Activated CD4-positive, alpha-beta T cell treated with anti-CD3 and anti-CD28 coated beads for 36 hours (primary cell): ENCODE data around the gene OR2A25. TPM values are rescaled to one million over a fixed set of nuclear protein-coding genes. Genes with fewer than 3 reads are reported as not detected.

Experiments
- ATAC-seq: fragments of 200-7000 bp; cut with Tn5 transposase; one replicate; pipeline ENCODE4 v1.10.0; 2021; ENCODE audit warnings: mild to moderate bottlenecking, moderate library complexity
- CTCF ChIA-PET: fragments of 350-600 bp; sonication (Branson Sonifier 250); formaldehyde crosslinking; loops from one replicate; lab custom pipeline; 2021; ENCODE audit warnings: antibody characterized with exemption; lab: Charles Lee
- POLR2A ChIA-PET: fragments of 350-600 bp; sonication (Branson Sonifier 250); formaldehyde crosslinking; loops from one replicate; lab custom pipeline; 2021; ENCODE audit warnings: antibody characterized with exemption, inconsistent platforms; lab: Charles Lee
- DNase-seq: peaks from one replicate; pipeline ENCODE4 v3.0.0-alpha.2; 2020
- H3K27ac Mint-ChIP-seq: one replicate; pipeline ENCODE4 v1.8.0; 2021; ENCODE audit warnings: mixed read lengths
- H3K27me3 Mint-ChIP-seq: one replicate; pipeline ENCODE4 v1.8.0; 2021; ENCODE audit warnings: mixed read lengths
- H3K36me3 Mint-ChIP-seq: one replicate; pipeline ENCODE4 v1.8.0; 2021; ENCODE audit warnings: low read depth, mixed read lengths
- H3K4me1 Mint-ChIP-seq: one replicate; pipeline ENCODE4 v1.8.0; 2021; ENCODE audit warnings: mixed read lengths
- H3K4me3 Mint-ChIP-seq: one replicate; pipeline ENCODE4 v1.8.0; 2021; ENCODE audit warnings: mild to moderate bottlenecking, moderate library complexity, mixed read lengths
- H3K9me3 Mint-ChIP-seq: one replicate; pipeline ENCODE4 v1.8.0; 2021; ENCODE audit warnings: low read depth, mixed read lengths
- intact Hi-C, 2 experiments: fragments of 100-400 bp; cut with DNase I in 1 of 2; cut with micrococcal nuclease in 1 of 2; formaldehyde crosslinking; loops; one replicate each; pipeline versions ENCODE4 v1.14.2 to v1.15.1; 2022 to 2024; cut with DNase I, micrococcal nuclease
- total RNA-seq, 2 experiments: library from RNA; stranded (reverse); gene quantifications; one replicate each; pipeline ENCODE4 v1.2.3, GENCODE V29; 2021

The OR2A25 gene
- total RNA-seq, 2 experiments from 2014 or later: not detected

DNA sequence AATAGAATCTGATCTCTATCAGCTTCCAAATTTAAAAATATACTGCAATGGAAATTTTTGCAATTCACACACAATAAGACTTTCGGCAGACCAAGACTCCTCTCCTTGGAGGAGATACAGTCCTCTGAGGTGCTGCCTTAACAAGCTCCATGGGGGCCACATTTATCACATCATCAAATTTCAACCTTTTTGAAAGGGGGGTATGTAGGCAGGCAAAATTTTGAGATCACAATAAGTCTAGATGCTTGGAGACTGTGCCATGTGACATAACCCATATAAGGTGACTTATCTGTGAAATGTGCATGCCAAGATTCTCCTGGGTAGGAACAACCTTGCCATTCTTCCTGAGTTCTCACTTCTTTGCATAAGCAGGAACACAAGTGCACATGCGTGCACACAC lies 16.4 kb downstream of the OR2A25 start, which contains the start of gene OR2A12:
Gene OR2A12, plus strand, starts transcription at position 301 of the 400 bp plus-strand sequence. CDS start 8,830 bp downstream, outside the sequence.
- intact Hi-C loops: no loop called here
- H3K4me1 Mint-ChIP-seq: no peaks in the 10 kb centered on the region
- peaks cover 4% of the 10 kb centered on the region for H3K9me3 Mint-ChIP-seq
- H3K4me3 Mint-ChIP-seq: no peak within 1 kb of the TSS
- no peak within 1 kb of the TSS for H3K27ac Mint-ChIP-seq
- H3K27me3 Mint-ChIP-seq: peaks cover 8% of the 10 kb centered on the region
- CTCF ChIA-PET: no interaction called here
- no peaks in the 10 kb centered on the region for H3K36me3 Mint-ChIP-seq
- POLR2A ChIA-PET: no interaction called here
- no peak for ATAC-seq
- no peak for DNase-seq

DNA sequence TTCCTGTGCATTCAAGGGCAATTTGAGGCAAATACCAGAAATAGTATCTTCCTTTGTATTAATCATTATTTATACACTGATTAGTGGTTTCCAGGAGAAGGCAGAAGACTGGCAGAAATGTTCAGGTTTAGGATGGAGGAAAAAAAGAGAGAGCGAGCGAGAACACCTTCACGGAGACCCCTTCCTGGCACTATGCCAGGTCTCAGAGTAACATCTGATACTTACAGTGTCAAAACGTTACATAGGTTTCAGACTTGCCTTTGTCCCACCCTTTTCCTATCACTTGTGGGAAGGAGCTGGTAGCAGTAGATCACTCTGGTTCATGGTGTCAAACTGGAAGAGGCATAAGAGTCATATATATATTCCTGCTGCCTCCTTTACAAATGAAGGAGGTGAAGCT lies 17.1 kb downstream of the OR2A25 start:
- DNase-seq (no peak), ATAC-seq (no peak)
- H3K9me3 Mint-ChIP-seq: peaks cover 6% of the 10 kb centered on the region
- H3K4me1 Mint-ChIP-seq: no peaks in the 10 kb centered on the region
- H3K36me3 Mint-ChIP-seq: no peaks in the 10 kb centered on the region
- ChIA-PET CTCF (no interaction called here), POLR2A (no interaction called here)
- intact Hi-C loops: no loop called here
- no peak overlapping the region for H3K4me3 Mint-ChIP-seq
- H3K27me3 Mint-ChIP-seq: peaks cover 7% of the 10 kb centered on the region
- no peak overlapping the region for H3K27ac Mint-ChIP-seq

- intact Hi-C loops: no loop called here
- no peaks in the 10 kb centered on the region for H3K4me1 Mint-ChIP-seq
- DNase-seq (no peak), ATAC-seq (no peak)
- ChIA-PET CTCF (no interaction called here), POLR2A (no interaction called here)
- H3K4me3 Mint-ChIP-seq: no peak overlapping the region
- peaks cover 6% of the 10 kb centered on the region for H3K9me3 Mint-ChIP-seq
- H3K27me3 Mint-ChIP-seq: peaks cover 3% of the 10 kb centered on the region
- H3K27ac Mint-ChIP-seq: no peak overlapping the region
- no peaks in the 10 kb centered on the region for H3K36me3 Mint-ChIP-seq
These were observed 17.6 kb downstream of the OR2A25 start for GRCh38 chr7:144087230-144087629.

DNA sequence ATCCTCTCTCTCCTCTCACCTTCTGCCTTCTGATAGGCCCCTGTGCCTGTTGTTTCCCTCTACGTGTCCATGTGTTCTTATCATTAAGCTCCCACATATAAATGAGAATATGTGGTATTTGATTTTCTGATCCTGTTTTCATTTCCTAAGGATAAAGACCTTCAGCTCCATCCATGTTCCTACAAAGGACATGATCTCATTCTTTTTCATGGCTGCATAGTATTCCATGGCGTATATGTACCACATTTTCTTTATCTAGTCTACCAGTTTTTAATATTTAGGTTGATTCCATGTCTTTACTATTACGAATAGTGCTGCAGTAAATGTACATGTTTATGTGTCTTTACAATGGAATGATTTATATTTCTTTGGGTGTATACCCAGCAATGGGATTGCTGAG lies 21.1 kb downstream of the OR2A25 start:
- ATAC-seq (no peak), DNase-seq (no peak)
- Mint-ChIP-seq H3K4me3 (no peak overlapping the region), H3K36me3 (no peaks in the 10 kb centered on the region), H3K4me1 (no peaks in the 10 kb centered on the region), H3K27ac (no peak overlapping the region), H3K9me3 (peaks cover 7% of the 10 kb centered on the region), H3K27me3 (peaks cover 3% of the 10 kb centered on the region)
- ChIA-PET POLR2A (no interaction called here), CTCF (no interaction called here)
- intact Hi-C loops: no loop called here

- CTCF ChIA-PET: interaction anchor here (1.5 kb wide), 1 partner anchor 10 kb away, joined by 3 read pairs; no protein-coding TSS in a partner anchor
- Mint-ChIP-seq H3K27ac (no peak overlapping the region), H3K4me3 (no peak overlapping the region)
These were observed 29.2 kb downstream of the OR2A25 start for GRCh38 chr7:144098776-144099175.

GRCh38 chr7:144100607-144101006 lies 31.0 kb downstream of the OR2A25 start:
- DNase-seq (no peak), ATAC-seq (no peak)
- Mint-ChIP-seq H3K27me3 (peaks cover 5% of the 10 kb centered on the region), H3K36me3 (no peaks in the 10 kb centered on the region), H3K4me3 (no peak overlapping the region), H3K27ac (no peak overlapping the region), H3K4me1 (peaks cover 9% of the 10 kb centered on the region), H3K9me3 (no peaks in the 10 kb centered on the region)
- CTCF ChIA-PET: no interaction called here
- POLR2A ChIA-PET: no interaction called here
- intact Hi-C loops: no loop called here

More at GRCh38 chr7:144098776-144099175, 29.2 kb downstream of the OR2A25 start:
- ATAC-seq (no peak), DNase-seq (no peak)
- H3K36me3 Mint-ChIP-seq: no peaks in the 10 kb centered on the region
- peaks cover 9% of the 10 kb centered on the region for H3K4me1 Mint-ChIP-seq
- peaks cover 1% of the 10 kb centered on the region for H3K9me3 Mint-ChIP-seq
- intact Hi-C loops: no loop called here
- POLR2A ChIA-PET: no interaction called here
- H3K27me3 Mint-ChIP-seq: peaks cover 3% of the 10 kb centered on the region

GRCh38 chr7:144102041-144102440 lies 32.4 kb downstream of the OR2A25 start:
- ChIA-PET POLR2A (no interaction called here), CTCF (interaction anchor here (0.7 to 1.6 kb wide), 4 partner anchors 11 to 143 kb away, joined by 3 to 6 read pairs (median 4); no protein-coding TSS in a partner anchor)
- intact Hi-C loops: no loop called here
- Mint-ChIP-seq H3K36me3 (no peaks in the 10 kb centered on the region), H3K27me3 (peaks cover 2% of the 10 kb centered on the region), H3K9me3 (no peaks in the 10 kb centered on the region), H3K4me1 (peaks cover 9% of the 10 kb centered on the region), H3K27ac (no peak overlapping the region), H3K4me3 (no peak overlapping the region)
- ATAC-seq: no peak
- DNase-seq: no peak

- Mint-ChIP-seq H3K36me3 (no peaks in the 10 kb centered on the region), H3K4me1 (peaks cover 9% of the 10 kb centered on the region), H3K4me3 (no peak overlapping the region), H3K27me3 (peaks cover 4% of the 10 kb centered on the region), H3K9me3 (no peaks in the 10 kb centered on the region), H3K27ac (no peak overlapping the region)
- intact Hi-C loops: no loop called here
- DNase-seq (no peak), ATAC-seq (no peak)
- CTCF ChIA-PET: no interaction called here
- POLR2A ChIA-PET: no interaction called here
These were observed 35.6 kb downstream of the OR2A25 start for GRCh38 chr7:144105211-144105610.

DNA sequence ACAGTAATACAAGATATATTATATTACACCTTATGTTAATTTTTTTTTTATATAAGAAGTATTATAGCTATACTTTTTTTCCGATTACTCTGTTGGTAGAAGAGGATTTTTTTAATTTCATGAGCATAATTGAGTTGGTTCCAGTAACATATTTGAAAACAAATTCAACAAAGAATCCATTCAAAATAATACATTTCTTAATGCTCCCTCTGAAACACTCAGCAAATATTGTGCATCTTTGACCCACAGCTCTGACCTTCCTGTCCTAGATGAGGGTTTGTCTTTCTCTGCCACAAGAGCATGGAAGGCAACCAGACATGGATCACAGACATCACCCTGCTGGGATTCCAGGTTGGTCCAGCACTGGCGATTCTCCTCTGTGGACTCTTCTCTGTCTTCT lies 39.7 kb downstream of the OR2A25 start, which contains the start of gene OR2A2:
Gene OR2A2, plus strand, starts transcription at position 301 of the 400 bp plus-strand sequence. Its CDS starts 0 bp downstream, at position 301.
- ChIA-PET POLR2A (no interaction called here), CTCF (interaction anchor here (1.1 to 1.6 kb wide), 3 partner anchors 11 to 56 kb away, joined by 3 to 5 read pairs (median 3); no protein-coding TSS in a partner anchor)
- H3K4me3 Mint-ChIP-seq: no peak within 1 kb of the TSS
- H3K36me3 Mint-ChIP-seq: no peaks in the 10 kb centered on the region
- intact Hi-C loops: no loop called here
- ATAC-seq (no peak), DNase-seq (no peak)
- no peaks in the 10 kb centered on the region for H3K4me1 Mint-ChIP-seq
- peaks cover 9% of the 10 kb centered on the region for H3K27me3 Mint-ChIP-seq
- no peak within 1 kb of the TSS for H3K27ac Mint-ChIP-seq
- H3K9me3 Mint-ChIP-seq: no peaks in the 10 kb centered on the region

- ATAC-seq (no peak), DNase-seq (no peak)
- ChIA-PET CTCF (no interaction called here), POLR2A (no interaction called here)
- H3K27me3 Mint-ChIP-seq: peaks cover 7% of the 10 kb centered on the region
- no peak overlapping the region for H3K4me3 Mint-ChIP-seq
- no peaks in the 10 kb centered on the region for H3K36me3 Mint-ChIP-seq
- H3K9me3 Mint-ChIP-seq: no peaks in the 10 kb centered on the region
- H3K27ac Mint-ChIP-seq: no peak overlapping the region
- intact Hi-C loops: loop anchor here in 1 of 2 experiments (10.0 kb wide), 1 partner anchor 55 kb away; no protein-coding TSS in a partner anchor
- no peaks in the 10 kb centered on the region for H3K4me1 Mint-ChIP-seq
These were observed 40.7 kb downstream of the OR2A25 start for GRCh38 chr7:144110272-144110671.

DNA sequence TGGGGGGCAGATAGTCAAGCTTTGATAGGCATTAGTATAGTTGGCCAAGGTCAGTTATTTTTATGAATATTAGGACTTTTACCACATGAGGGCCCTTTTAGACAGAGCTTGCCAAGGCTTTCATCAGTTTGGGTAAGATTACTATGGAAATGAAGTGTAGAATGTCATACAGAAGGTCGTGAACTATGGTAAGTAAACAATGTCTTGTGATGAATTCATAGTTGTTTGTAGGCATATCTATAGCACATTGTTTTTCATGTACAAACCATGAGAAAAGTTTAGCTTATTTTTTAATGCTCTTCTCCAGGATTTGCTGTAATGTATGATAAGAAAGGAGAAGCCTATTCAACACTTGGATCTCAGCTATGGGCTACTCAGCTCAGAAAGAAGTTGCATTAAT lies 44.0 kb downstream of the OR2A25 start:
- DNase-seq (no peak), ATAC-seq (no peak)
- intact Hi-C loops: loop anchor here in 1 of 2 experiments (10.0 kb wide), 1 partner anchor 59 kb away; no protein-coding TSS in a partner anchor
- H3K4me1 Mint-ChIP-seq: no peaks in the 10 kb centered on the region
- no peak overlapping the region for H3K4me3 Mint-ChIP-seq
- ChIA-PET CTCF (no interaction called here), POLR2A (no interaction called here)
- H3K27ac Mint-ChIP-seq: no peak overlapping the region
- H3K9me3 Mint-ChIP-seq: no peaks in the 10 kb centered on the region
- peaks cover 5% of the 10 kb centered on the region for H3K27me3 Mint-ChIP-seq
- H3K36me3 Mint-ChIP-seq: no peaks in the 10 kb centered on the region

DNA sequence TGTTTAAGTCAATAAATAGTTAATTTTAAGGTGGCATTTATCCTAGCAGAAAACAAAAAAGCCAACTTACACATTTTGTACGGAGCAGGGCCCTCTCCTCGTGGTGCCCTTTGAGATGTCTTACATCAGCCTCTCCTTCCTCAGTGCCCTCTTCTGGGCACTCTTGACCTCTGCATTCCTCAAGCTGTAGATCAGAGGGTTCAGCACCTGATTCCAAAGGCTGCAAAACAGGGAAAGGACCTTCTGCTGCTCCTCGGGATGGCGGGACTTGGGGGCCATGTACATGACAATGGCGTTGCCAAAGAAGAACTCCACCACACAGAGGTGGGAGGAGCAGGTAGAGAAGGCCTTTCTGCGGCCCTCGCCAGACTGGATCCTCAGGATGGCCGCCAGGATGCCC lies 48.7 kb downstream of the OR2A25 start:
- Mint-ChIP-seq H3K9me3 (no peaks in the 10 kb centered on the region), H3K4me1 (no peaks in the 10 kb centered on the region), H3K4me3 (no peak overlapping the region), H3K27ac (no peak overlapping the region), H3K27me3 (no peaks in the 10 kb centered on the region), H3K36me3 (no peaks in the 10 kb centered on the region)
- DNase-seq: no peak
- POLR2A ChIA-PET: no interaction called here
- CTCF ChIA-PET: no interaction called here
- no peak for ATAC-seq
- intact Hi-C loops: loop anchor here in 1 of 2 experiments (10.0 kb wide), 1 partner anchor 64 kb away; no protein-coding TSS in a partner anchor
